OCI-M1 (cell line): Measurements from ENCODE around the gene SH2D7.

Experiments
- DNase-seq: peaks from one replicate; lab custom pipeline; 2025; lab: John Stamatoyannopoulos, UW

The SH2D7 gene

DNA sequence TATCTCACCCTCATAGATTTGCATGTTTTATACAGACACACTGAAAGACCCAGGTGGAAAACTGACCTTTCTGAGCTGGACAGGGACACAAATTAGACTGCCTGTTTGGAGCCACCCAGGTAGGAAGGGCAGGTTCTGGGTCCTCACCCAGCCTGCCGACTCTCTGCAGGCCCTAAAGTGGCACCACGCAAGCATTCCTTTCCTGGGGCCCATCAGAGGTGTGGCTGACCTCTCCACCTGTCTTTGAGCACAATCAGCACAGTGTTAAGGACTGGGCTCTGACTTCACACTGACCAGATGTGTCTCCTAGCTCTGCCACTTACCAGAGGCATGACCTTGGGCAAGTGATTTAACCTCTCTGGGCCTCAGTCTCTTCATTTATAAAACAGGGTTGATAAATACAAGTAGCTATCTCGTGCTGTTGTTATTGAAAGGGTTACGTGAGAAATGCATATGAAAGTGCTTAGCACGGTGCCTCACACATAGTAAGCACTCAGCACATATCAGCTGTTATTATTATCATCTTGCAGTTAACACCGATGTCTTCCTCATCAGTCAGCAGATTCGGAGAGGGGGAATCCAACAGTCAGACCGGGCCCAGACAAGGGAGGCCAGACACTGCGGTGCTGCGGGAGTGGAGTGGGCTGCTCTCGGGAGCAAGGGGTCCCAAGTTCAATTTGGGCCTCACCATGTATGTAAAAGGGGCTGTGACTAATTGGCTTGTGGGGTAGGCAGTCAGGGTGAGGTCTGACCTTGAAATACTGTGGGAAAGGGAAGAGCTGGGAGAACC lies 12.9 kb upstream of the SH2D7 start:
- no peak for DNase-seq

DNA sequence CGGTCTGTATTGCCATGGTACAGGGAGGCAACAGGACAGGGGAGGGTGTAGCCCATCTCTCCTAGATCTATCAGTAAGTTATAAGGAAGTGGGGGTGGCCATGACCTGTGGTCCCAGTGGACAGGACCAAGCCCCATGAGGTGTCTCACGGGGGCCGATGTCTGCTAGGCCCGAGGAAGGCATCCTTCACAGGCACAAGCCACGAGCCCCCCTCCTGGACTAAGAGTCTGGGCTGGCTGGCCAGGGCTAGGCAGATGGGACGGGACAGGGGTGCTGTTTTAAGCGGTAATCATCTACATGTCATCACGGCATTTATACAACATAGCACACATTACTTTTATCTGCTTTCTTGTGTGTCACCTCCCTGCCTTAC lies 12.3 kb upstream of the SH2D7 start:
- DNase-seq = no peak

DNA sequence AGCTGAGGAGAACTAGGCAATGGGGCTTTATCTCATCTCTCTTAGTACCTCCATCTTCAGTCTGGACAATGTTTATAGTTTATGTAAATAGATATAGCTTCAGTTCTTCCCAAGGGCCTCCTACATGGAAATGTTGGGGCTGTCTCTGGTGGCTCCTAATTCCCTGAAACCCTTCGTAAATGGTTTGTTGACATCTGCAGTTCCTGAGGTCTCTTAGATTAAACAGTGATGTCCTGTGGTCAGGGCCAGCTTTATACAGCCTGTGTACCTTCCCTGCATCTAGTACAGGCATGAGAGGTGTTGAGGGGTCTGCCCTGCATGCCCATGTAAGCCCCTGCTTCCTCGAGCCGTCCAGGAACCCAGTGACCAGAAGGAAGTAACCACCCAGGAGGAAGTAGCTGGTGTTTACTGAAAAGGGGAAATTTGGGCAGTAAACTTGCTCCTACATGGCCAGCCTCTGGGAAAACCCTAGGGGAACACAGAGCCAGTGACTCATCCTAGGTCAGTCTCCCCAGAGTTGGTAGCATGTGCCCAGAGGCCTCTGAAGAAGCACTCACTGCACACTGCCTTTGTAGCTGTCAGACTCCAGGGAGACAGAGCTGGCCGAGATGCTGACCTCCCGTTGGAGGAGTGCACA lies 10.1 kb upstream of the SH2D7 start:
- DNase-seq = no peak

DNA sequence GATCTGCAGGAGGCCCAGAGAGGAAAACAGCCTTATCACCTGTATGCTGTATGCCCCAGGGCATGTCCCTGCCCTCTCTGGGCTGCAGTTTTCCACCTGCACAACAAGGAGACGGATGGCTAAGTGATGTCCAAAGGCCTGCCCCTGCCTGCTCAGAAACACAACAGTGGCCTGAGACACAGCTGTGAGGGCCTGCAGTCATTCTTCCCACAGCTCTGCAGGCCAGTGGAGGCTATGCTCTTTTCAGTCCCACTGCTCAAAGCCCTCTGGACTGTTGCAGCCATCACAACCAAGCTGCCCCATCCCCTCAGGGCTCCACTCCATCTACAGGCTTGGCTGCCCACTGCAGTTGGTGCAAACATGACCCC lies 9.6 kb upstream of the SH2D7 start:
- DNase-seq = no peak

DNA sequence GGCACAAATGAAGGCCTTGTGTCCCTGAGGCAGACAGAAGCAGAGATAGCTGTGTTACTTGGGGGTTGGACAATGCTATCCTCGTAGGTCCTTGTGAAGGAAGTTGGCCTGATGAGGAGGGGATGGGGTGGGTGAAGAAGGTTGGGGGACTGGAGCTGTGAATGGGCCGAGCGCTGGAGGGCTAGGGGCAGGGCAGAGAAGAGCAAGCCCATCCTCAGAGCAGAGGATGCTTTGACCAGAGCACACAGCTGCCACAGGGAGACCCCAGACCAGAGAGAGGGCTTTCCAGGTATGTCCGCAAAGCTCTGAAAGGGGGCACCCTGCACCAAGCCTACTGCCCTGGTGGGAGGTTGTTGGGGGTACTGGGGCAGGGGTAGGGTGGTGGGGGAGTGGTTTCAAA lies 9.2 kb upstream of the SH2D7 start:
- DNase-seq = no peak

DNA sequence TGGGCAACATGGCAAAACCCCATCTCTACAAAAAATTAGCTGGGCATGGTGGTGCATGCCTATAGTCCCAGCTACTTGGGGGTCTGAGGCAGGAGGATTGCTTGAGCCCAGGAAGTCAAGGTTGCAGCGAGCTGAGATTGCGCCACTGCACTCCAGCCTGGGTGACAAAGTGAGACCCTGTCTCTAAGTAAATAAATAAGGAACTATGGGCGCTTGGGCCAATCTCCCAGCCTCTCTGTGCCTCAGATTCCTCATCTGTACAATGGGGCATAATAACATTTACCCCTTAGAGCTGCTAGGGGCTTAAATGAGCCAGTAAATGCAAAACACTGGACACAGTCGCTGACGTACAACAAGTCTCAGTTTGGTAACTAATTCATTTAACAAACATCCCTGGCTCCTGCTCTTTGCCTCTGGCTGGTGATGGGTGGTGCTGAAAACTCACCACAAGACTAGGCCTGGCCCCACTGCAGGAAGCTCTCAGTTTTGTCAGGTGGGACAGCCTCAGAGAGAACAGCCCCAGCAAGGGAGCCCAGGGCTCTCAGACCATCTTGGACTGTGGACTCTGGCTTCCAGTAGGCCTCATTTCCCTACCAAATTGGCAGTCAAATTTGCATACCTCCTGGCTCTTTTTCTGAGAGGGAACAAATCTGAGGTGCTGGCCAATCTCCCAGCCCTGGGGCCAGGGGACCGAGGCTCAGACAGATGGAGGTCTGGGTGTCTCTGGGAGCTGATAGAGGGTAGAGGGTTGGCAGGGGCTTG lies 8.5 kb upstream of the SH2D7 start:
- no peak for DNase-seq

DNA sequence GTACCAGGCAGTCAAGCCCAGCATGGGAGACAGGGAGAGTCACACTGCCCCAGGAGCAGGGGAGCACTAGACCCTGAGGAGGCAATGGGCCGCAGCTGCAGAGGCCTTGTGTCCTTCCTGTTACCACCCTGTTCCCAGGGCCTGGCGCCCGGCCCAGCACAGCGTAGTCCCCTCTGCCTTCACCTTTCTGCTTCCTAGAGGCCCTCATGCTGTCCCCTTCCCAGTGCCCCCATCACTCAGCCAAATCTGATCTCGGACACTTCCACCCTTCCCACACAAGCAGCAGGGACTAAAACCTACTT lies 8.0 kb upstream of the SH2D7 start:
- DNase-seq = no peak

DNA sequence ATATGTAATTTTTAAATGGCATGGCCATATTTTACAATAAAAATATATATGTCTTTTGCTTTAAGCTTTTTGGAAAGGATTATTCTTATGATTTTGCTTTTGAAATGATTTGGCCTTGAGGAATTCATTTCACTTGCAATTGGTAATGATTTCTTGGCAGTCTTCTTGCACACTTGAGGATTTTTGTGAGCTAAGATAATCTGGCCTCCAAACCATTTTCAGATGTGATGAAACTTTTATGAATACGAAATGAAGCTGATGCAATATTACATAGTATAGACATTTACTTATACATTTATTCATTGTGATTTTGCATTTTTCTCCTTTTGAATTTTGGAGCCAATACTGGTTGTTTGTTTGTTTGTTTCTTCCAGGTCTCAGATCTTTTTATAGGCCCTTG lies 6.4 kb upstream of the SH2D7 start:
- DNase-seq = peak; percentile 77

DNA sequence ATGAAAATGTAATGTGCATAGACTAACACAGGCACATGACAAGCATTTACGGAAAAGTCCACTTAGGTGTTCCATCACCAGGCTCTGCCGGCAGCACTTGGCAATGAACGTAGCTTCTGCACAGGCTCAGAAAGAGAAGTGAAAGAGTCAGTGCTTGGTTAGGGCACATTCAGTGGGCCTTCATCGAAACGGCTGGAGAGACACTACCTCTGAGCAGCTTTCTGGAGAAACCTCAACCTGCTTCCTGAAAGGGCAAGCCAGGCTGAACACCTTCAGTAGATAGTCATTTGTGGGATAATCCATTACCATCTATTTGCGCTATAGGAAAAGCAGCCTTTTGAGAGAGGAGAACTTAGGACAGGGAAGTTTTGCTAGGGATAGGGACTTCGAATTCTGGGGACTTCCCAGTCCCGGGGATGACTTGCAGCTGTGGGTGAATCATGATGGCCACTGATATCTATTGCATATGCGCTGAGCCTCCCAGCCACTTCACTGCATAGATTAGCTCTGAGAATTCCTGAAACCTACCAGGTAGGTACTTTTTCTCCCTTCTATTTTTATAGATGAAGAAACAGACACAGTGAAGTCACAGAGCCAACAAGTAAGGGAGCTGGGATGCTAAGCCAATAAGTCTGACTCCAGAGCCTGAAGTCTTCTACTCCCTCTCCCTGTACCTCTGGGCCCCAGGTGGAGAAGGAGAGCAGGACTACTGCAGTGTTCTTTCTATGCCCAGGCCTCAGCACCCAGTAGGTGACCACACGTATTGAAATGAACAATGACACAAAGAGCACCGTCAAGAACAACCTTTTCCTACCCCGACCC lies 4.2 kb upstream of the SH2D7 start:
- DNase-seq = no peak

DNA sequence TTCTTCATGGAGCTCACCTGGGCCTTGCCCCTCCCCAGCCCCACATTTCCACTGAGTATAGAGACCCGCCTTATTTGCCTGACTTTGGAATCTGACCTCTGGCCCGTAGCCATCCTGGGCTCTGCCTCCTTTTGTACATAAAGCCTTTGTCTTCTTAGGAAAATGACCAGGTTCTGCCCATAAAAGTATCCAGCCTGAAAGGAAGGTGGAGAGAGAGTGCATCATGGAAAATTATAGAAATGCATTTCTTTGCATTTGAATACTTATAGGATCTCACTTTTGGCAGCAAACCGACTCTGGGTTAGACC lies 3.6 kb upstream of the SH2D7 start:
- no peak for DNase-seq

DNA sequence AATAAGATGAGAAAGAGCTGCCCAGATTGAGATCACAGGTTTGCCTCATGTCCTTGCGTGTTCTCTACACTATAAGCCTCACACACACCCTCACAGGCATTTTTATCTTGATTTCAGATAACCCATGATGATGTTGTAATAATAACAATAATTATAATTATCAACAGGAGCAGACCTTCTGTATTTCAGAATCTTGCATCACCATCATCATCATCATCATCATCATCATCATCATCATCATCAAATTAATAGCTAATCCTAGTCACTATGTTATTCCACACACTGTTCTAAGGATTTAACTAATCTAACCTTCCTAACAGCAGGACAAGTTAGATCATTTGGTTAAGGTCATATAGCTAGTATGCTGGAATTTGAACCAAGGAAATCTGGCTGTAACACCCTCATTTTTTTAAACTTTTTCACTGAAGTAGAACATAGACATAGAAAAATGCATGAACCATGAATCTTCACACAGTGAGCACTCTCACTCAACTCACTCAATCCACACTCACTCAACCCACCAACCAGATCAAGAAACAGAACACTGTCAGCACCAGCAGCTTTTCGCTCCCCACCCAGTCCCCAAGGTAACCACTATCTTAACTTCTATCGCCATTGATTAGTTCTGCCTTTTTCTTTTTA lies 1.8 kb upstream of the SH2D7 start:
- no peak for DNase-seq

DNA sequence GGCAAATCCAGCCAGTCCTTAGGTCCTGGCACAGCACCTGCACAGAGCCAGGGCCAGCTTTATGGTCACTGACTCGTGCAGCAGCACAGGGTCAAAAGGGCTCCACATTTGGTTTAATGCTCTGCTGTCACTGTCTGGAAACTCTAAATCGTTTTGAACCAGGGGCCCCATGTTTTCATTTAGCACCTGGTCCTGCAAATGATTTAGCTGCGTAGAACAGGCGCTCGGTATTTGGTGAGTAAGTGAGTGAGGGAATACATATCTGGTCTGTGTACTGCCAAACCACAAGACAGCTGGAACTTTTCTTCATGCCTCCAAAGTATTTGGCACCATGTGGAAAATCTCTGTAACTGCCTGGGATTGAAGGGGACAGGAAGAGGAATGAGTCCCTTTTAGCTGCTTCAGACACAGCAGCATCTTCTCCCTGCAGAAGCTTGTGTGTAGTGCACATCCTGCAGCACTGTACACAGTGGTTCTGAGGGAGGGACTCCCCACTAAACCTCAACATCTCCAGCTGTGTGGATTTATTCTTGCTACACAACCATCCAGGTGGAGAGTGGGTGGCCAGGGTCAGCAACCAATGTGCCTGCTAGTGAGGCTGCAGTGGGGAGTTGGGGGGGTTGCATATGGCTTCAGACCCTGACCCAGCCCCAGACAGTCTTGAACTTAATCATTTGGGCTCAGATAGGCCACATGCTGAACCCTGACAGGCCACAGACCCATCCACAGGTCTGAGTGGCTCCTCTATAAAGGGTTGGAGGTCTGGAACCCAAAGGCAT lies 1.1 kb downstream of the SH2D7 start:
- DNase-seq = no peak

DNA sequence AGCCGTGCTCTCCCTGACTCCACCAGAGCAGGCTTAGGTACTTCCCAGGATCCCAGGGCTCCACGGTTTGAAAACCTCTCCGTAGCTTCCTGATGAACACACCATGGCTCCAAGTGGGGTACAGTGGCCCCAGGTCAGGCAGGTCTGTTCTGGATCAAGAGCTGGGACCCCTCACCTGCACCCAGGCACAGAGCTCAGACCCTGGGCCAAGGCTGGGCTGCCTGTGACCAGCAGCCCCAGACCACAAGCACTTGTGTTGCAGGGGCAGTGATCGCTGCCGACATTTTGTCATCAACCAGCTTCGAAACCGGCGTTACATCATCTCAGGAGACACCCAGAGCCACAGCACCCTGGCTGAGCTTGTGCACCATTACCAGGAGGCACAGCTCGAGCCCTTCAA lies 5.3 kb downstream of the SH2D7 start:
- no peak for DNase-seq

DNA sequence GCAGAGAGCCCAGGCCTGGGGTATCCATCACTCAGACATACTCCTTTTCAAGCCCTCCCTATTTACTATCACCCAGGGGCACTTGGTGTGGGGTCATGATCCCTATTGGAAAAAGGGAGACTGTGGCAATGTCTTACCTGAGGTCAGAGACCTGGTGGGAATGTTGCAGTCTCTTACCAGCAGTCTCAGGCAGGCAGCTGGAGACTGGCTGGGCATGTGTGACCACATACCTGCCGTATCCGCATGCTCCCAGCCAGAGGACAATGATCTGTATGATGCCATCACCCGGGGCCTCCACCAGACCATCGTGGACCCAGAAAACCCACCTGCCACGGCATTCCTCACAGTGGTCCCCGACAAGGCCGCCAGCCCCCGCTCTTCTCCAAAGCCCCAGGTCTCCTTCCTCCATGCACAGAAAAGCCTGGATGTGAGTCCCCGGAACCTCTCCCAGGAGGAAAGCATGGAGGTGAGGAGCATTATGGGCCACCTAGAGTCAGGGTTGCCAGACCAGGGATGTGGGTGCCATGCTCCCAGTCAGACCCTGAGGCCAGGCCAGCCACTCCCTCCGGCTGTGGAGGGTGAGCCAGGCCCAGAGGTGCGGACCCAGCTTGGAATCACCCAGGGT lies 5.9 kb downstream of the SH2D7 start:
- no peak for DNase-seq

DNA sequence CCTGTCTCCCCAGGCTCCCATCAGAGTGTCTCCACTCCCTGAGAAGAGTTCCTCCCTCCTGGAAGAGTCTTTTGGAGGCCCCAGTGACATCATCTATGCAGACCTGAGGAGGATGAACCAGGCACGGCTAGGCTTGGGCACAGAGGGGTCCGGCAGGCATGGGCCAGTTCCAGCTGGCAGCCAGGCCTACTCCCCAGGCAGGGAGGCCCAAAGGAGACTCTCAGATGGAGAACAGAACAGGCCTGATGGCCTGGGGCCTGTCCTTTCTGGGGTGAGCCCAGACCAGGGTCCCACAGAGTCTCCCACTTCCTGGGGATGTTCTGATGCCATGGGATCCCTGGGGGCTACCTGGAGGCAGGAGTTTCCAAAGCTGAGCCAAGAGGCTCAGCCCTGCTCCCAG lies 8.5 kb downstream of the SH2D7 start:
- DNase-seq = no peak

DNA sequence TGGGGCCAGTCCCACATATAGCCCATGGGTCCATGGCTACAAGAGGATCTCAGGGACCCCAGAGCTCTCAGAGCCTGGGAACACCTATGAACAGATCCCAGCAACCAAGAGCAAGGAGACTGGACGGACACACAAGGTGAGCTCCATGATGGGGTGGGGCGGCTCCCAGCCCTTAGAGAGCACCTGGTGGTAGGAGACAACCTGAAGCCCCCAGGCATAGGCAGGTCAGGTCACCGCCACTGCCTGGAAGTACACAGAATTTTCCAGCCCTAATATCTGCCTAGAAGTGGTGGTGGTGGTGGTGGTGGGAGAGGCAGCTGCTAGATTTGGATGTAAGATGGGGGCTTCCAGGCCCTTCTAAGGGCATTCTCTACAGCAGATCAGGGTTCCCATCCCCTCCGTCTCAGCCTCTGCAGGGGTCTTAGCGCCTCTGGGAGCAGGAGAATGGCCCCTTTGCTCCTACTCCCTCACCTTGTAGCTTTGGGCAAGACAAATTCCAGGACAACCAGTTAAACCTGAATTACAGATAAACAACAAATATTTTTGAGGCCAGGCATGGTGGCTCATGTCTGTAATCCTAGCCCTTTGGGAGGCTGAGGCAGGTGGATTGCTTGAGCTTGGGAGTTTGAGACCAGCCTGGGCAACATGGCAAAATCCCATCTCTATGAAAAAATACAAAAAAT lies 9.2 kb downstream of the SH2D7 start:
- DNase-seq = no peak

DNA sequence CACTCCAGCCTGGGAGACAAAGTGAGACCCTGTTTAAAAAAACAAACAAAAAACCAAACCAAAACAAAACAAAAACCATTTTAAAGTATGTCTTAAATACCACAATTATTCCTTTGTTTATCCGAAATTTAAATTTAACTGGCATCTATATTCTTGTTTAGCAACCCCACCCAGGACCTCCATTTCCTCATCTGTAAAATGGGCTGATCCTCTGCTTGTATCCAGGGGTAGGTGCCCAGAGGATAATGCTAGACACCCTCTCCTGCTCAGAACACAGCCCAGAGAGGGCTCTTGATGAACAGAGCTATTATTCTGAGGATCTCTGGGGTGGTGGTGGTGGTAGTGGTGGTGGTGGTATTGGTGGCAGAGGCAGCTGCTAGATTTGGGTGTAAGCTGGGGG lies 9.8 kb downstream of the SH2D7 start:
- DNase-seq = no peak

DNA sequence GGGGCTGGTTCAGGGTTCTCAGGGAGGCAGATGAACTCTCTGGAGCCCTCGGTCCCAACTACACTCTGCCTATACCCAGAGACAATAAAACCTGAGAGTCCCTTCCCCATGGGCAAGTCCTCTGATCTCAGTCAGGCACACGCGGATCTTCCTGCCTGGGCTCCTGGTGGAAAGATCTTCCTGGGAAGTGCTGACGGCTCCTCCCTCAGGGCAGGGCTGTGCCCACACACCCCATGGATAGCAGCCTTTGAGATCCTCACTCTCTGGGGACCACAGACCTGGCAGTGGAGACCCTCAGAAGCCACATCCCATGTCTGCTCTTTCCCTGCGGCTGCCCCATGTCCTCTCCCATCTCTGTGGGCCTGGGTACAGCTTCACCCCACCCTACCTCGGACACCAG lies 10.4 kb downstream of the SH2D7 start:
- DNase-seq = no peak

DNA sequence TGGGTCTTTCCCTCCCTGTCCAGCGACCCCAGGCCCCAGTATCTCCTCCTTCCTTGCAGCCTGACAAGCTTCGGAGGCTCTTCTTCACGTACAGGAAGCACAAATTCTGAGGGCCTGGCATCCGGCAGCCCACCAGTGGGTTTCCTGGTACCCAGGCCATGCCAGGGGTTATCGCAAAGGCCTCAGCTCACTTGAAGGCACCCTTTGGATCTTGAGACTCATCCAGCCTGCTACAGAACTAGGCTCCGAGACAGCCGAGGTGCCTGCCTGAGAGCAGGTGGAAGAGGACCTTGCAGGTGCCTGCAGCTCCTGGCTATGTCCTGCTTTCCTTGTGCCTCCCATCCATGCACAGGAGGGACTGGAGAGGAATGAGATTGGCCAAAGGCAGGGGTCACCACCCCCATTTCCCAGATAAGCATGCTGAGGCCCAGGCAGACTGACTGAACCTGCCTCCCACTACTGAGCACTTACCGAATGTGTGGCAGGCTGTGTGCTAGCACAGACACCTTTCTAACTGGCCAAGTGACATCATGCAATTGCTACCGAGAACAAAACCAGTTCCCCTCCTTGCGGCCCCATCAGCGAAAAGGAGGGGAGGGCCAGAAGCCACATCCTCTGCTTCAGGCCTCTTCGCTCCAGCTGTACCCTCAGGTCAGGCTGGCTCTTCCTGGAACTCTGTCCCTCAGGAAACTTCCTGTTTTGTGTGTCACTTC lies 11.2 kb downstream of the SH2D7 start:
- DNase-seq = peak; percentile 29

DNA sequence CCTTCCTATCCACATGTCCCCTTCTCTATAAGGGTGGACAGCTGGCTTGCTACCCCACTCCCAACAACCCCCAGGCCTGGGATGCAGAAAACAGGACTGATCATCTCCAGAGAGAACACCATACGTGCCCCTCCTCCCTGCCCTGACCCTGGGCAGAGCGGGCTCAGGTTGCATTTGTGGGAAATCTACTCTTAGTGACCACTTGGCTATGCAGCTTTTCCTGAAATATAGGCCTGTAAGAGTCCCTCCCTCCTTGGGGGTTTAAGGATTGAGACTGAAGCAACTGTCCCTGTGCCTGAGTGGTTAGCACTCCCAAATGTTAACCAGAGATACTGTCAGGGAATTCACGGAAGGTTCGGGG lies 11.7 kb downstream of the SH2D7 start:
- DNase-seq = peak; percentile 29
